ENCODE measurements around the gene SPATC1L. TPM values are rescaled to one million over a fixed set of nuclear protein-coding genes. Genes with fewer than 3 reads are reported as not detected.

The SPATC1L gene
- polyA plus RNA-seq, 1 donor from 2014 or later = 20.6 TPM

- Histone ChIP-seq H3K9me2 (ENCODE audit: insufficient read depth, low read length) (no peaks in the 10 kb centered on the region), H3K4me2 (ENCODE audit: low read length) (peak overlapping the region; percentile 81), H3K9me3 (ENCODE audit: low read length) (no peaks in the 10 kb centered on the region), H3K4me3 (ENCODE audit: low read length) (peak overlapping the region; percentile 99), H3K36me3 (ENCODE audit: insufficient read depth, low read length) (peaks cover 10% of the 10 kb centered on the region), H3K27ac (ENCODE audit: low read length) (peak overlapping the region; percentile 70), H4K20me1 (ENCODE audit: insufficient read depth) (no peaks in the 10 kb centered on the region), H2AFZ (ENCODE audit: low read depth, low read length) (no peak overlapping the region), H3K9ac (ENCODE audit: low read length) (peak overlapping the region; percentile 78), H3F3A (ENCODE audit: insufficient read depth, low read length, poor library complexity, severe bottlenecking) (no peaks in the 10 kb centered on the region), H3K27me3 (ENCODE audit: insufficient read depth, low read depth, low read length) (no peaks in the 10 kb centered on the region), H3K79me2 (replicated peaks; ENCODE audit: insufficient read depth, low read length) (peaks cover 44% of the 10 kb centered on the region)
- TF ChIP-seq RAD21 (conservative IDR thresholded peaks at IDR 0.05) (peak; percentile 11), EP300 (conservative IDR thresholded peaks at IDR 0.05; ENCODE audit: poor library complexity, severe bottlenecking) (no peak)
Observed at GRCh38 chr21:46227811-46228344, 43.6 kb upstream of the SPATC1L start.

- Histone ChIP-seq H3K79me2 (replicated peaks; ENCODE audit: insufficient read depth, low read length) (peaks cover 45% of the 10 kb centered on the region), H3K9ac (ENCODE audit: low read length) (peak overlapping the region; percentile 78), H3K4me3 (ENCODE audit: low read length) (peak overlapping the region; percentile 99), H3K4me2 (ENCODE audit: low read length) (peak overlapping the region; percentile 81), H3K9me3 (ENCODE audit: low read length) (no peaks in the 10 kb centered on the region), H3K9me2 (ENCODE audit: insufficient read depth, low read length) (no peaks in the 10 kb centered on the region), H3K27me3 (ENCODE audit: insufficient read depth, low read depth, low read length) (no peaks in the 10 kb centered on the region), H3K27ac (ENCODE audit: low read length) (no peak overlapping the region), H4K20me1 (ENCODE audit: insufficient read depth) (no peaks in the 10 kb centered on the region), H2AFZ (ENCODE audit: low read depth, low read length) (no peak overlapping the region), H3K36me3 (ENCODE audit: insufficient read depth, low read length) (peaks cover 10% of the 10 kb centered on the region), H3F3A (ENCODE audit: insufficient read depth, low read length, poor library complexity, severe bottlenecking) (no peaks in the 10 kb centered on the region)
- TF ChIP-seq REST (IDR thresholded peaks at IDR 0.05; ENCODE audit: borderline replicate concordance) = no peak
- no peak for TF ChIP-seq EZH2 (IDR thresholded peaks at IDR 0.05; ENCODE audit: borderline replicate concordance, insufficient read depth, low read length, poor library complexity, severe bottlenecking)
- TF ChIP-seq SMC3 (conservative IDR thresholded peaks at IDR 0.05; ENCODE audit: poor library complexity) = no peak
- no peak for TF ChIP-seq MXI1 (conservative IDR thresholded peaks at IDR 0.05; ENCODE audit: poor library complexity, severe bottlenecking)
- TF ChIP-seq POLR2AphosphoS5 (IDR thresholded peaks at IDR 0.05) = no peak
- no peak for TF ChIP-seq TAF1 (IDR thresholded peaks at IDR 0.05; ENCODE audit: low read depth)
- no peak for TF ChIP-seq CTCF (IDR thresholded peaks at IDR 0.05; ENCODE audit: poor library complexity, severe bottlenecking)
- TF ChIP-seq RAD21 (conservative IDR thresholded peaks at IDR 0.05) = no peak
- TF ChIP-seq EP300 (conservative IDR thresholded peaks at IDR 0.05; ENCODE audit: poor library complexity, severe bottlenecking) = no peak
Observed at GRCh38 chr21:46226920-46227599, 42.8 kb upstream of the SPATC1L start.
